ENCODE measurements around the gene ICE2.

Gene ICE2

GRCh38 chr15:60478566-60479360 is at the start of gene ICE2:
ICE2 (minus strand) TSS chr15:60479142; CDS start chr15:60477977, 1,165 bp downstream.
- peak; percentile 95 for DNase-seq (ENCODE audit: low spot score)

- no peak for DNase-seq (ENCODE audit: low spot score)
These were observed 49.6 kb upstream of the ICE2 start for GRCh38 chr15:60528530-60528929.

- no peak for DNase-seq (ENCODE audit: low spot score)
These were observed 48.5 kb upstream of the ICE2 start for GRCh38 chr15:60527456-60527855.

GRCh38 chr15:60526127-60526616 is 47.2 kb upstream of the ICE2 start:
- DNase-seq (ENCODE audit: low spot score), result no peak

GRCh38 chr15:60525341-60526039 is 46.5 kb upstream of the ICE2 start:
- DNase-seq (ENCODE audit: low spot score), result no peak

GRCh38 chr15:60523056-60523455 is 44.1 kb upstream of the ICE2 start:
- DNase-seq (ENCODE audit: low spot score), result no peak

GRCh38 chr15:60520825-60521368 is 42.0 kb upstream of the ICE2 start:
- peak; percentile 74 for DNase-seq (ENCODE audit: low spot score)

GRCh38 chr15:60520013-60520824 is 41.3 kb upstream of the ICE2 start:
- no peak for DNase-seq (ENCODE audit: low spot score)

- DNase-seq (ENCODE audit: low spot score), result no peak
These were observed 40.3 kb upstream of the ICE2 start for GRCh38 chr15:60519218-60519617.

GRCh38 chr15:60518511-60518910 is 39.6 kb upstream of the ICE2 start:
- DNase-seq (ENCODE audit: low spot score), result no peak

- DNase-seq (ENCODE audit: low spot score), result no peak
These were observed 35.4 kb upstream of the ICE2 start for GRCh38 chr15:60514261-60514881.

GRCh38 chr15:60513676-60514075 is 34.7 kb upstream of the ICE2 start:
- DNase-seq (ENCODE audit: low spot score), result no peak

GRCh38 chr15:60512937-60513336 is 34.0 kb upstream of the ICE2 start:
- DNase-seq (ENCODE audit: low spot score), result no peak

GRCh38 chr15:60511351-60512031 is 32.5 kb upstream of the ICE2 start:
- DNase-seq (ENCODE audit: low spot score), result no peak

- DNase-seq (ENCODE audit: low spot score), result no peak
These were observed 31.1 kb upstream of the ICE2 start for GRCh38 chr15:60510006-60510405.

- no peak for DNase-seq (ENCODE audit: low spot score)
These were observed 30.5 kb upstream of the ICE2 start for GRCh38 chr15:60509470-60509869.

- DNase-seq (ENCODE audit: low spot score), result no peak
These were observed 29.5 kb upstream of the ICE2 start for GRCh38 chr15:60508442-60508841.

GRCh38 chr15:60507596-60508424 is 28.9 kb upstream of the ICE2 start:
- DNase-seq (ENCODE audit: low spot score), result no peak

GRCh38 chr15:60496853-60497252 is 17.9 kb upstream of the ICE2 start:
- DNase-seq (ENCODE audit: low spot score), result no peak

- DNase-seq (ENCODE audit: low spot score), result no peak
These were observed 15.2 kb upstream of the ICE2 start for GRCh38 chr15:60494108-60494507.

Measured in ecto neural progenitor cell (in vitro differentiated cells).